Spleen (tissue), 7 donors: ENCODE results near the gene LRRC3.

Experiments used
- CTCF ChIP-seq, 11 experiments: fragments of 200-600 bp in 7 of 11; fragments of 450-650 bp in 4 of 11; sonication (generic) in 4 of 11; IDR thresholded peaks in 8 of 11; conservative IDR thresholded peaks in 3 of 11; 1 replicate in 7 of 11; 2 replicates in 4 of 11; pipeline versions ENCODE4 v1.4.0 to v1.8.0; 2016 to 2021; ENCODE audit warnings: antibody characterized with exemption in 11 of 11, inconsistent platforms in 4 of 11, mild to moderate bottlenecking in 1 of 11
- POLR2A ChIP-seq, 3 donors: fragments of 450-650 bp; IDR thresholded peaks; one replicate each; pipeline ENCODE4 v1.5.1; 2017; ENCODE audit warnings: antibody characterized with exemption in 3 of 3, mild to moderate bottlenecking in 1 of 3
- POLR2AphosphoS5 ChIP-seq, 3 donors: sonication (generic); formaldehyde crosslinking; IDR thresholded peaks; one replicate each; pipeline ENCODE4 v1.5.1; 2017; ENCODE audit warnings: antibody characterized with exemption in 3 of 3
- donor health status: DM: no; HTN: no; CAD: no; lungs with moderate emphysema.
- donor health status: DM: no; HTN: no; CAD: no.
- donor health status: DM: no; HTN: no; CAD: no.

DNA sequence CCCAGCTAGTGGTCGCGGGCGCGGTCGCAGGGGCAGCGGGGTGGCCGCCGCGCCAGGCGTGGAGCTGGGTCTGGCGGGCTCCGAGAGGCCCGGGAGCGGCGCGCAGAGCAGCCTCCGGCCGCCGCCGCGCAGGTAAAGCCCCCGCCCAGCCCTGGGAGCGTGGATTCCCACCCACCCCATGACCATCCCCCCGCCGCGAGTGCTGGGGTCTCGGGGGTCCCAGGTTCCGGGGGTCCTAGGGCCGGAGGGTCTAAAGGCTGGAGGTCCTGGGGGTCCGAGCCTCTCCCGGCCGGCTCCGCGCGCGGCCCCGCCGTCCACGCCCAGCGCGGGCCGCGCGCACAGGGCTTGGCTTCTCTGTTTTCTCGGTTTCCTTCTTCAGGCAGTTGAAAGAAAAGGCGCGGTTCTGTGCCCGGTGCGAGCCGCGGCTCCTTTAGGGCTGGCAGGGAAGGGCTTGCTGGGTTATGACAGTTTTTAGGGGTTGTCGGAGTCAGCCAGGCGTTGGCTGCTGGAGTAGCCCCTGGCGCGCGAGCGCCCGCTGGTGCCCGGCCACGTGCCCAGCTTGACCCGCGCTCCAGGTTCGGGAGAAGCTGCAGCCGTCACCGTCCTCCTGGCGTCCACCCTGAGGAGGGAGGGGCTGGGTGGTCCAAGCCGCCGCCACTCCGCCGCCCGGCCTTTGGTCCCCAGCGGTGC lies 359 bp downstream of the LRRC3 start:
- TF ChIP-seq CTCF (IDR thresholded peaks at IDR 0.05 in 8 of 11, conservative IDR thresholded peaks at IDR 0.05 in 3 of 11) (peak in 2 of 11 experiments; percentile 15 to 20), POLR2AphosphoS5 (IDR thresholded peaks at IDR 0.05) (peak in 1 of 3 donors; percentile 36), POLR2A (IDR thresholded peaks at IDR 0.05) (no peak)
